Measurements from ENCODE around the gene GCKR.

DNA sequence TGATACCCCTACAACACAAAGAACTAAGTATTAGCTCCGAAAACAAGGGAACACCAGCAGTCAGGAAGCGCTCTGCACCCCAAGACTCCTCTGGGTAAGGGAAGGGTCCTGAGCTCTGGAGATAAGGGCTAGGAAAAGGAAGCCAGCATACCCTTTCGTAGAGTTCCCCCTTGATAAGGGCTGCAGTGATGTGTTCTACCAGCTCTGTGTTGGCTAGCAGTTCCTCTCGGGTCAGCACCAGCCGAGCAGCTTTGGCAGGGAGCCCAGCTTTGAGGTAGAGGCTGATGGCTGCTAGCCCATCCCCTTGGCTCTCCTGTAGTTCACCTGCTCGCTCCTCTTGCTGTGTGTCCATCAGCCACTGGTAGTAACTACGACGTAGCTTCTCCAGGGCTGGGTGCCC, 35.5 kb upstream of the GCKR start:
- TF ChIP-seq CTCF (conservative IDR thresholded peaks at IDR 0.05; ENCODE audit: low read depth, low read length) (no peak), EZH2 (IDR thresholded peaks at IDR 0.05; ENCODE audit: borderline replicate concordance, low read depth, low read length, poor library complexity, severe bottlenecking) (no peak)

Data from A673 (cell line).